Measurements from ENCODE around the gene EFCAB12.

The EFCAB12 gene

DNA sequence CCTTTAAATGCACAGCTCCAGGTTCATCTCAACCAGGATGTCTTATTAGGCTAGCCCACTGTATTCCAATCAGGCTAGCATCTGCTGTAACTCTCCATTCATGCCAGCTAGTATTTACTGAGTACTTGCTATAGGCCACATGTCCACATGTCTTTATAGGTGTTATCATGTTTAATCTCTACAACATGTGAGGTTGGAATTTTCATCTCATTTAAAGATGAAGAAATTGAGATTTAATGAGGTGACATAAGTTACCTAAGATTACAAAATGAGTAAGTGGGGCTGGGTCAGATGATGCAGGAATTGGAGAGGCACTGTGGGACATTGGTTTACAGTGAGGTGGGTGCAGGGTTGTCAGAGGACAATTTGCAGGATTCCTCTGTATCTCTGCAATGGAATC, 14.5 kb upstream of the EFCAB12 start:
- no peak for TF ChIP-seq ZBTB7A (IDR thresholded peaks at IDR 0.05; ENCODE audit: low read depth)
- TF ChIP-seq FOXM1 (IDR thresholded peaks at IDR 0.05; ENCODE audit: borderline replicate concordance, low read depth): no peak
- TF ChIP-seq, protein P1, sequence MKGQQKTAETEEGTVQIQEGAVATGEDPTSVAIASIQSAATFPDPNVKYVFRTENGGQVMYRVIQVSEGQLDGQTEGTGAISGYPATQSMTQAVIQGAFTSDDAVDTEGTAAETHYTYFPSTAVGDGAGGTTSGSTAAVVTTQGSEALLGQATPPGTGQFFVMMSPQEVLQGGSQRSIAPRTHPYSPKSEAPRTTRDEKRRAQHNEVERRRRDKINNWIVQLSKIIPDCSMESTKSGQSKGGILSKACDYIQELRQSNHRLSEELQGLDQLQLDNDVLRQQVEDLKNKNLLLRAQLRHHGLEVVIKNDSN (IDR thresholded peaks at IDR 0.05): no peak
- no peak for TF ChIP-seq CREB1 (IDR thresholded peaks at IDR 0.05; ENCODE audit: low read depth)
- no peak for TF ChIP-seq REST (IDR thresholded peaks at IDR 0.05; ENCODE audit: low read depth)
- no peak for TF ChIP-seq TCF12 (IDR thresholded peaks at IDR 0.05; ENCODE audit: low read depth)
- TF ChIP-seq YY1 (IDR thresholded peaks at IDR 0.05; ENCODE audit: low read depth): no peak
- no peak for TF ChIP-seq EGR1 (IDR thresholded peaks at IDR 0.05)
- no peak for TF ChIP-seq TEAD4 (IDR thresholded peaks at IDR 0.05)
- no peak for TF ChIP-seq EP300 (IDR thresholded peaks at IDR 0.05; ENCODE audit: borderline replicate concordance)
- TF ChIP-seq, protein P2, sequence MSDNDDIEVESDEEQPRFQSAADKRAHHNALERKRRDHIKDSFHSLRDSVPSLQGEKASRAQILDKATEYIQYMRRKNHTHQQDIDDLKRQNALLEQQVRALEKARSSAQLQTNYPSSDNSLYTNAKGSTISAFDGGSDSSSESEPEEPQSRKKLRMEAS (IDR thresholded peaks at IDR 0.05): no peak
- TF ChIP-seq NFIC (IDR thresholded peaks at IDR 0.05): no peak
- TF ChIP-seq TAF1 (IDR thresholded peaks at IDR 0.05; ENCODE audit: low read depth): no peak
- no peak for TF ChIP-seq RAD21 (IDR thresholded peaks at IDR 0.05; ENCODE audit: low read depth)
- no peak for TF ChIP-seq CEBPB (IDR thresholded peaks at IDR 0.05)

DNA sequence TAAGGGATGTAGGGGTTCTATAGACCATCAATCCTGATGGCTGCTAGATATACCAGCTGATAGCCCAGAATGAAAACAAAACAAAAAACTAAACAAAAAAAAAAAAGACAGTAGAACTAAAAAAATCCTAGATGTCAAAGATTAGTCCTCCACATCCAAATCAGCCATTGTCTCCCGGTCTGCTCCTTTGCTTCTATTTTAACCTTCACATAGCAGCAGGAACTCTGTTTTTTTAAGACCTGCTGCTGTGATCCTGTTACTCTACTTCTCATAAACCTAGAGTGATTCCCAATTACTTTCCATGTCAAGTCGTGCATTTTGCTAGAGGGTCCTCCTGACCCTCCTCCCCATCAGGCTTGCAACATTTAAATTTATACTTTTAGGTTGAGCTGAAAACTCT, 14.1 kb upstream of the EFCAB12 start:
- TF ChIP-seq NFIC (IDR thresholded peaks at IDR 0.05): no peak

- TF ChIP-seq CREB1 (IDR thresholded peaks at IDR 0.05; ENCODE audit: low read depth) (no peak), REST (IDR thresholded peaks at IDR 0.05; ENCODE audit: low read depth) (no peak), CEBPB (IDR thresholded peaks at IDR 0.05) (no peak), RAD21 (IDR thresholded peaks at IDR 0.05; ENCODE audit: low read depth) (no peak)
Measured at GRCh38 chr3:129441782-129442181, 13.3 kb upstream of the EFCAB12 start.

DNA sequence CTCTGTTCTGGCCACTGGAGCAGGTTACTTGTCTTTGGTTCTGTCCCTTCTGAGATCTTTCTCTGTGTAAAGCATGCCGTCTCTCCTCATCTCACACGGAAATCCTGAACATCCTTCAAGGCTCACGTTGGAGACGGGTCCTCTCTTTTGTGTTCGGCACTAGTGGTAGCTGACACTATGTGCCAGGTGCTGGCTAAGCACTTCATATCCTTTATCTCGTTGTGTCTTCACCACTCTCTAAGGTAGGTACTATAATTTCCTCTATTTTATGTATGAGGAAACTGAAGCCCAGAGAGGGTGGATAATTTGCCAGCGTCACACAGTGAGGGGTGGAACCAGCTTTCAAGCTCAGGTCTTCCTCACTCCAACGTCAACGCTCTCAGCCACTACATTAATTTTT, 12.8 kb upstream of the EFCAB12 start:
- TF ChIP-seq REST (IDR thresholded peaks at IDR 0.05; ENCODE audit: low read depth): no peak
- TF ChIP-seq RAD21 (IDR thresholded peaks at IDR 0.05; ENCODE audit: low read depth): no peak
- TF ChIP-seq FOXM1 (IDR thresholded peaks at IDR 0.05; ENCODE audit: borderline replicate concordance, low read depth): no peak
- no peak for TF ChIP-seq EP300 (IDR thresholded peaks at IDR 0.05; ENCODE audit: borderline replicate concordance)
- TF ChIP-seq TCF12 (IDR thresholded peaks at IDR 0.05; ENCODE audit: low read depth): no peak
- no peak for TF ChIP-seq YY1 (IDR thresholded peaks at IDR 0.05; ENCODE audit: low read depth)
- no peak for TF ChIP-seq TAF1 (IDR thresholded peaks at IDR 0.05; ENCODE audit: low read depth)
- TF ChIP-seq ZBTB7A (IDR thresholded peaks at IDR 0.05; ENCODE audit: low read depth): no peak
- TF ChIP-seq, protein P2 (IDR thresholded peaks at IDR 0.05): no peak
- TF ChIP-seq NFIC (IDR thresholded peaks at IDR 0.05): no peak

- no peak for TF ChIP-seq EGR1 (IDR thresholded peaks at IDR 0.05)
- TF ChIP-seq REST (IDR thresholded peaks at IDR 0.05; ENCODE audit: low read depth): no peak
- no peak for TF ChIP-seq FOXM1 (IDR thresholded peaks at IDR 0.05; ENCODE audit: borderline replicate concordance, low read depth)
- TF ChIP-seq EP300 (IDR thresholded peaks at IDR 0.05; ENCODE audit: borderline replicate concordance): no peak
- TF ChIP-seq TCF12 (IDR thresholded peaks at IDR 0.05; ENCODE audit: low read depth): no peak
- TF ChIP-seq TEAD4 (IDR thresholded peaks at IDR 0.05): no peak
- no peak for TF ChIP-seq CEBPB (IDR thresholded peaks at IDR 0.05)
- TF ChIP-seq RAD21 (IDR thresholded peaks at IDR 0.05; ENCODE audit: low read depth): no peak
- TF ChIP-seq YY1 (IDR thresholded peaks at IDR 0.05; ENCODE audit: low read depth): no peak
- no peak for TF ChIP-seq ZBTB7A (IDR thresholded peaks at IDR 0.05; ENCODE audit: low read depth)
- no peak for TF ChIP-seq TAF1 (IDR thresholded peaks at IDR 0.05; ENCODE audit: low read depth)
- TF ChIP-seq CREB1 (IDR thresholded peaks at IDR 0.05; ENCODE audit: low read depth): no peak
- TF ChIP-seq, protein P2 (IDR thresholded peaks at IDR 0.05): no peak
- TF ChIP-seq NFIC (IDR thresholded peaks at IDR 0.05): no peak
- TF ChIP-seq, protein P1 (IDR thresholded peaks at IDR 0.05): no peak
Measured at GRCh38 chr3:129440618-129441190, 12.3 kb upstream of the EFCAB12 start.
